ENCODE measurements around the gene LRRC59.

The LRRC59 gene

DNA sequence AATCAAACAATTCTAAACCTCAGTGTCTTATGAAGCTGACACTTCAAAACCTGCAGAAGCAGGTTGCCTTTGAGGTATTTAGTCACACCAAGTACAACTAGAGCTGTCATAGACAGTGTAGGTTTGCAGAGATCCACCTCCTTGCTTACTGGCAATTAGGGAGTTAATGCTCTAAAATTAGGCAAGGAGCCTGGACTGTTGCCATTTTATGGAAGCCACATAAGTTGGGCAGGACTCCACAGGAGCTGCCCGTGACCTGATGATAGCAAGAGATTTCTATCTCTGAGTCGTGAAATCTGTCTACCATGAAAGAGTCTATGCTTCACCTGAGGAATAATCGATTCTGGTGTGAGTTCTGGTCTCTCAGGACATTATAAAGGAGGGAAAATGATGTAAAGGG, 15.4 kb downstream of the LRRC59 start:
- DNase-seq, result no peak

DNA sequence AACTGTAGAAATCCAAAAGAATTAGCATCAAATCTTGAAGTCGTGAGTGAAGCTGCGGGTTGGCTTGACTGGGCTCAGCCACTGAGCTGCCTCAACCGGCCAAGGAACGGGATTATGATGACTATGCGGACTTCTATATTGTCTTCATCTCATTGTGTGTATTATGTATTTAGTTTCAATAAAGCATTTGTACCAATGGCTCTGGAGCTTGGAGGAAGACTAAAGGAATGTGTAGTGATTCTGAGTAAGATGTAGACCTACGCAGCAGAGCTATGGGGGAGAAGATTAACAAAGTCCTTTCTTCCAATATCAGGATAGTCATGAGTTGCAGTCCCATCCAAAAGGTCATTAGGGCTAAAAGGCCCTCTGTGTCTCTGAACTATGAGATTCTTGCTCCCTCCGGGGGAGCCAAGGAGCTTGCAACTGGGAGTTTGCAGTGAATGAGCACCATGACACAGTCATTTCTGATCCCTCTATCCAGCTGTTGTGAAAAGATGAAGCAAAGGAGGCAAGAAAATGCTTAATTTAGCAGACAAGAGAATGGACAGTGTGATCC, 16.0 kb downstream of the LRRC59 start:
- no peak for DNase-seq

DNA sequence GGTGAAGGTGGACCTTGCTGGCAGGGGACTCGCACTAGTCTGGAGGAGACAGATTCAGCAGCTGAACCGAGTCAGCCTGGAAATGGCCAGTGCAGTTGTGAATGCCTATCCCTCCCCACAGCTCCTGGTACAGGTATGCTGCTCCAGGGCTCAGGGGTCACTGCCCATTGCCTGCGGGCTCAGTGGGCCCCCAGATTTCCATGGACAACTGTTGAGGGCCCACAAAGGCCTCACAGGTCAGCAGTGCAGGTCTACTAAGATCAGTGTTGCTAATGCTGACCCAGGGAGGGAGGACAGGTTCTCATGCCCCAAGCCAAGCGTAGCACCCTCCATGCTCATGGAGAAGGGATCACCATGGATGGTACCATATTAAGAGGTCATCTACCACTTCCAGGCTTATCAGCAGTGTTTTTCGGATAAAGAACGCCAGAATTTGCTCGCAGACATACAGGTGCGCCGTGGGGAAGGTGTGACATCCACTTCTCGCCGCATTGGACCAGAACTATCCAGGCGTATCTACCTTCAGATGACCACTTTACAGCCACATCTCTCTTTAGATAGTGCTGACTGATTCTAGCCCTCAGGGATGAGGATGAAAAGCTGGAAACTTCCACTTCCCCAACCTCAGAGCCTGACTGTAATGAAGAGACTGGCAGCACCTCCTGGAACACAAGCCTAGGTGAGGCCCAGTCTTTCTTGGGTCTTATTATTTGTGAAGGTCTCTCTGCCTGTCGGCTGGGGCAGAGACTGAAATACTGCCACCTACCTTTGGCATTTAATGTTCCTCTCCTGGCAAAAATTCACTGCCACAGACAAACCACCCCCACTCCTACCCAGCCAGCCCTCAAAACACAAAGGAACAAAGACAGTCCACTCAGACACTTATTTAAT, 16.7 kb downstream of the LRRC59 start:
- DNase-seq, result no peak

- no peak for DNase-seq
Observed at GRCh38 chr17:50379351-50380132, 17.8 kb downstream of the LRRC59 start.

- no peak for DNase-seq
Observed at GRCh38 chr17:50375858-50376538, 21.3 kb downstream of the LRRC59 start.

DNA sequence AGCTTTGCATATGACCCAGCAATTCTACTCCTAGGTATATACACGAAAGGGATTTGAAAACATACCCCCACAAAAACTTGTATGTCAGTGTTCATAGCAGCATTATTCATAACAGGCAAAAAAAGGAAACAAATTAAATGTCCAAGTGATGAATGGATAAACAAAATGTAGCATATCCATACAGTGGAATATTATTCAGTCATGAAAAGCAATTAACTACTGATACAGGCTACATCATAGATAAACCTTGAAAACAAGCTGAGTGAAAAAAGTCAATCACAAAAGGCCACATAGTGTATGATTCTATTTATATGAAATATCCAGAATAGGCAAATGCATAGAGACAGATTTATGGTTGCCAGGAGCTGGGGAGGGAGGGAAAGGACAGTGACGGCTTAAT, 23.6 kb downstream of the LRRC59 start:
- DNase-seq, result no peak

GRCh38 chr17:50372758-50373556, 24.4 kb downstream of the LRRC59 start, which contains the start of the genes EME1 and MRPL27:
TSS of gene EME1 (plus strand) at chr17:50373229. CDS start at chr17:50375209, 1,980 bp downstream.
TSS of gene MRPL27 (minus strand) at chr17:50373184. CDS start at chr17:50373170, 14 bp downstream.
- DNase-seq, result peak; percentile 86

DNA sequence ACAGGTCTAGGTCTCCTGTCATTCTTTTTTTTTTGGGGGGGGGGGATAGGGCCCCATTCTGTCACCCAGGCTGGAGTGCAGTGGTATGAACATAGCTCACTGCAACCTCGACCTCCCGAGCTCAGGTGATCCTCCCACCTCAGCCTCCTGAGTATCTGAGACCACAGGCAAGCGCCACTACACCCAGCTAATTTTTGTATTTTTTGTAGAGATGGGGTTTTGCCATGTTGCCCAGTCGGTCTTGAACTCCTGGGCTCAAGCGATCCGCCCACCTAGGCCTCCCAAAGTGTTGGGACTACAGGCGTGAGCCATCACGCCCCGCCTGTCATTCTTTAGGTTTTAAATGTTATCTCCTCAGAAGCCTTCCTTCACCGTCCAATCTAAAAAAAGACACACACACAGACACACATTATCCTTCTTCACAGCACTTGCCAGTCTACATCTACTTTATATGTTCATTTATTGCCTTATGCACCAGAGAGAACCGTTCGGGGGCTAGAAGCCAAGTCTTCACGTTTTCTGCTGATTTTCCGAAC, 25.0 kb downstream of the LRRC59 start:
- DNase-seq, result no peak

DNA sequence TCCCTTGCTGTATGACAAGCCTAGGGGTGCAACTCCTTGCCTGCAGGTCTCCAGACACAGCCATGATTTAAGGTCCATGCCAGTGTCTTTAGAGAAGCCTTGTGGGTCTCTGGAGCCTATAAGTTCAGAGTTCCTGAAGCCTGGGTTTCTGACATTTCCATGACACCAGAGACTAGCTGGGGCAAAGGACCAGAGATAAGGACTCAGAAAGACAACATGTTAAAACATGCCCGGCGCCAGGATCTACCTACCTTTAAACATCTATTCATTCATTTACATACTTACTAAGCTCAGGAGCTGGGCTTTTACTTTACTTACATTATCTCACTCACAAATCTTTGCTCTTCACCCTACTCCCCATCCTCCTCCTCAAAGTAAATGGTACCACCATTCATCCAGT, 25.8 kb downstream of the LRRC59 start:
- no peak for DNase-seq

- no peak for DNase-seq
Observed at GRCh38 chr17:50370052-50370451, 27.3 kb downstream of the LRRC59 start.

DNA sequence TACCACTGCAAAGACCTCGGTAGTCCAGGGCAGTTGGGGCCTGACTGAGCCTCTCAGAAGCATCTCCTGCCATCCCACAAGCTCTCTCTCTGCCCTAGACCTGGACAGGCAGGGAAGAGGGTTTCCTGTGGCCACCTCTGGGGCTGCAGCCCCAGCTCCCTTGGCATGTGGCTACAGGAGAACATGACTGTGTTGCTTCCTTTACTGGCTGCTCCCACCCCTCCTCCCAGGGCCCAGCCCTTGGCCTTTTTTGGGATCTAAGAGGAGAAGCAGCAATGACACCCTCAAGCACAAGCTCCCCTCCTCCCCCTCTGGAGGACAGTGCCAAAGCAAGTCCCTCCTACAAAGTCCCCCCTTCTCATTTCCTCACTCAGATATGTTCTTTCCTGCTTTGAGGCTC, 29.9 kb downstream of the LRRC59 start:
- no peak for DNase-seq

DNA sequence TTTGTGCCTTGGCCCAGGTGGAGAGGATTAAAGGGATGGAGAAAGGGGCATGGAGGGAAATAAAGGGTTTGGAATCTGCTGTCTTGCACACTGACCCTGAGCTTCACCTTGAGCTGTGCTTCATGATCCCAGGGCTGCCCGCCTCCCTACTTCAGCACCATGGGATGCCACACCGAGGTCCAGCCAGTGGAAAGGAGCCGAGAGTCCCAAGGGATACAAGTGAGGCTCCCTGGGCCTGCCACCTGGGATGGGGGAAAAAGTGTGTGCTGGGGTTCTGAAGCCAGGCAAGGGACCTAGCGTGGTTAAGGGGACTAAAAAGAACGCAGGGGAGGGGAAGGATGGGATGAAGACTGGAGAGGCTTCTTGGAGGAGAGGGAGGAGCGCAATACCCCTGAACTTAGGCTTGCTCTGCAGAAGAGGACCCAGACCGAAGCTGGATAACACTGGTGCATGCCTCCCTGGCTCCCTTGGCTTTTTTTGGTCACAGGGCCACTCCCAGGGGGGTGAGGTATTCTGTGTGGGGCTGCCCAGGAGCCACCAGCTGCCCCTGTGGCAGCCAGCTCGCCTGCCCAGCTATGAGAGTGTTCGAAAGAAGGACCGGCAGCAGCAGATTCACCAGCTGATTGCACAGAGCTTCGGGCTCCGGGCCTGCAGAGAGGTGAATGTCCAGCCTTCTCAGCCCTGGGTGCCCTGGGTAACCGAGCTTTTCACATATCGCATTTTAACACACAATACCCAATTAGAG, 31.5 kb downstream of the LRRC59 start:
- DNase-seq, result no peak

DNA sequence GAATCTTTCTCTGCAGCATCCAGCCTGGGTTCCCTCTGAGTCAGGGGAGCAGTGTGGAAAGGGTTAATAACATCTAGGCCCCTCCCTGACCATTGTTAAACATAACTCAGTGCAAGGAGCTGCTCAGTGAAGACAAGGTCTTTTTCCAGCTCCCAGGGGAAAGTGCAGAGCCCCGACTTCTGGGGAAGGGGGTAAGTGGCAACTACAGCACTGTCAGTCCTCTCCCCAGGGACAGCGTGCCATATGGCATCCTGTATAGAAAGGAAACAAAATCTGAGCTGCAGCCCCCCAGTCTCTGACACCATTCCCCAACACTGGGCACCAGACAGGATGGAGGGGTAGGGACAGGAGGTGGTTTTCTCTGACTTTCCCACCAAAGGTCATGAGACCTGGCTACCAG, 32.2 kb downstream of the LRRC59 start:
- DNase-seq, result no peak

DNA sequence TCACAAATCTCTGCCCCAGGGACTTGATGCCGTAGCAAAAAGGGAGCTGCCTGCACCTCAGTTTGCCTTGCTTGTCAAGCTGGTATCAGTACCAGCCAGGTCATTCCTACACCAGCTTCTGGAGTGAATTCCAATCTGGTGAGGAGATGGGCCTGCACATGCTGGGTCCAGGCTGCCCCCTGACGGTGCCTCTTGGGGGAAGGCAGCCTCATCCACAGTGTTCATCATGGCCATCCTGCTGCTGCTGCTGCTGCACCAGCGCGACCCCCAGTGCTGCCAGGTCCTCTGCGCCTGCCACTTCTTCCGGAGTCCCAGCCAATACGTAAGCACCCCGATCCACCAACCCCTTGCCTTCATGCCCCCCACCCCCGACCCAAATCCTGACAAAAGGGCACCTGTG, 32.6 kb downstream of the LRRC59 start:
- no peak for DNase-seq

DNA sequence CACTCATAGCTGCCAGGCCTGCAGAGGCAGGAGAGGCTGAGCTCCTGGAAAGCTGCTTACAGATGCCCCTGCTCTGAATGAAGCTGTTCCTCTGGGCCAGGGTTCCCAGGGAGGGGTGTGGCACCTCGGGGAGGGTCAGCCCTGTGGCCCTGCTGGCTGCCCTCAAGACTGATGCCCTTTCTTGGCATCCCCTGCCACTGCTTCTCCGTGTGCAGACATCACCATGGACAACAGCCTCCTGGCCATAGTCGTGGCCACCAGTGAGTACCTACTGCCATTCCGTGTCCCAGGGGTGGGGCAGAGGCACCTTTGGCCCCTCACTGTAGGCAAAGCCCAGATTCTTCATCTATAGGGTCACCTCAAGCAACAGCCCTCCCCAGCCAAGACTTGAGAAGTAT, 33.3 kb downstream of the LRRC59 start:
- no peak for DNase-seq

- DNase-seq, result no peak
Observed at GRCh38 chr17:50363217-50364060, 33.9 kb downstream of the LRRC59 start.

DNA sequence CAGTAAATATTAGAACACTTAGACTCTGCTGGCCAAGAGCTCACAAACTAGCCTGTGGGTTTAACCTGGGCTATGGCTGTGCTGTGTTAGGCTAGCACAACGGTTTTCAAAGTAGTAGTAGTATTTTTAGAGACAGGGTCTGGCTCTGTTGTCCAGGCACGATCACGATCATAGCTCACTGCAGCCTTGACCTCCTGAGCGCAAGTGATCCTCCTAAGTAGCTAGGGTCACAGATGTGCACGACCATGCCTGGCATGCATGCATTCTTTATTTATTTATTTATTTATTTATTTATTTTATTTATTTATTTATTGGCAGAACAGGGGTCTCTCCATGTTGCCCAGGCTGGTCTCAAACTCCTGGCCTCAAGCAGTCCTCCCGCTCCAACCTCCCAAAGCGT, 34.7 kb downstream of the LRRC59 start:
- no peak for DNase-seq

DNA sequence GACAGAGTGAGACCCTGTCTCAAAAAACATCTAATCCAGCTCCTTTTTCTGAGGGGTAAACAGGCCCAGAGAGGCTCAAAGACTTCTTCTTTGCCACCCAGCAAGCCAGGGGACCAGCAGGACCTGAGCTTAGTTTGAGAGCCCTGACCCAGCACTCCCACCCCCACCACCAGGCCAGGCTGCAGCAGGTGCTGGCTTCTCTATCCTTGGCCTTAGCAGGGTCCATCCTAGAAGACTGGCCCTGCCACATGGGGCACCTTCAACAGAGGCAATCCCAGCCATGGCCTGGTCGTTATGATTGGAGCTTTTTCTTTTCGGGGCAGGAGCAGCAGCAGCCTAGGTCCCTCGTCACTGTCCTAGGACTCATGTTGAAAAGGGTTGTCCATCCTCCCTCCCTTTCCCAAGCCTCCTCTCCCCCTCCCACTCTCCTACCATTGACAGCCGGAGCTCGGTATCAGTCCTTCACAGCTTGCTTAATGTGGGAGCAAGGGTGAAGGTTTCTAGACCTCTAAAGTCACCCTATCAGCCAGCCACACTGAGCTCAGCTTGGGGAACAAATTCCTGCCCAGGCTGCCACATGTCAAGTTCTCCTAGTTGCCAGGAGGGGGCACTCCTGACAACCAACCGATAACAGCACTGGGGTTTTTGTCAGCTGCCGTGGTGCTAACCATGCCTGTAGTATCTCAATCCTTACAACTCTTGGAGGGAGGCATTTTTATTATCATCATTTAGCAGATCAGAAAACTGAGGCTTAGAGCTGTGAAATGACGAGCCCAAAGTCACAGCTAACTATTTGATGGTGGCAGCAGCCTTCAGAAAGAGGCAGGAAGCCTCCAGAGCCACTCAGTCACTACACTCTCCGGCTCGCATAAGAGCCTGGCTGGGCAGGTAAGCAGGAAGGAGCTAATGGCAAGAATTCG, 35.5 kb downstream of the LRRC59 start:
- DNase-seq, result peak; percentile 57

Measured in stimulated activated CD4-positive, alpha-beta T cell treated with anti-CD3 and anti-CD28 coated beads, Interleukin-1b, Interleukin-23, amount 100 ng/mL, for 48 hours (primary cell).